Measurements from ENCODE around the gene EIF4E.

GRCh38 chr4:98861100-98861884 lies 67.6 kb downstream of the EIF4E start:
- TF ChIP-seq POLR2A (IDR thresholded peaks at IDR 0.05; ENCODE audit: low read depth, low read length), result no peak
- no peak for TF ChIP-seq POLR2AphosphoS5 (IDR thresholded peaks at IDR 0.05; ENCODE audit: low read depth, low read length)
